T47D (cell line): ENCODE results near the gene UNC5C.
A peak's percentile ranks its signal among the peaks of the same experiment; 100 is the strongest.

ENCODE experiments used
- DNase-seq, 2 experiments: peaks; one replicate each; pipeline versions ENCODE4 v3.0.0 to v3.0.0-alpha.2; 2011 to 2012; ENCODE audit warnings: low read depth in 1 of 2, low spot score in 1 of 2
- JUND ChIP-seq: IDR thresholded peaks from 2 replicates; pipeline ENCODE4 v1.6.1; 2012; ENCODE audit warnings: low read depth
- in situ Hi-C: cut with HindIII; loops from 2 replicates; pipeline ENCODE4 v1.10.0; 2016; ENCODE audit warnings: low sequenced_read_pairs, low pct_unique_long_range_greater_than_20kb

UNC5C gene

GRCh38 chr4:95267081-95267480 lies 281.7 kb downstream of the UNC5C start:
- no peak for DNase-seq
- in situ Hi-C loops = no loop called here
- no peak for TF ChIP-seq JUND

- no peak for TF ChIP-seq JUND
- in situ Hi-C loops = no loop called here
- no peak for DNase-seq
Observed at GRCh38 chr4:95265814-95266740, 282.7 kb downstream of the UNC5C start.

- in situ Hi-C loops = no loop called here
- DNase-seq = no peak
- no peak for TF ChIP-seq JUND
Observed at GRCh38 chr4:95264843-95265242, 283.9 kb downstream of the UNC5C start.

- DNase-seq = no peak
- in situ Hi-C loops = no loop called here
- no peak for TF ChIP-seq JUND
Observed at GRCh38 chr4:95263960-95264359, 284.8 kb downstream of the UNC5C start.

- TF ChIP-seq JUND = no peak
- DNase-seq = no peak
- in situ Hi-C loops = no loop called here
Observed at GRCh38 chr4:95263391-95263790, 285.4 kb downstream of the UNC5C start.

- no peak for TF ChIP-seq JUND
- DNase-seq = no peak
- in situ Hi-C loops = no loop called here
Observed at GRCh38 chr4:95256108-95256835, 292.5 kb downstream of the UNC5C start.

GRCh38 chr4:95255396-95256107 lies 293.2 kb downstream of the UNC5C start:
- no peak for DNase-seq
- in situ Hi-C loops = no loop called here
- TF ChIP-seq JUND = no peak

- in situ Hi-C loops = no loop called here
- TF ChIP-seq JUND = no peak
- DNase-seq = no peak
Observed at GRCh38 chr4:95251568-95251967, 297.2 kb downstream of the UNC5C start.

- TF ChIP-seq JUND = 0 out of 2 replicates have a peak, but pooled peaks have one; percentile 22
- peak; percentile 1 to 85 for DNase-seq
- in situ Hi-C loops = no loop called here
Observed at GRCh38 chr4:95250544-95251137, 298.1 kb downstream of the UNC5C start.

GRCh38 chr4:95249426-95250021 lies 299.2 kb downstream of the UNC5C start:
- in situ Hi-C loops = no loop called here
- no peak for DNase-seq
- TF ChIP-seq JUND = no peak

- in situ Hi-C loops = no loop called here
- TF ChIP-seq JUND = no peak
- peak in 1 of 2 experiments; percentile 44 for DNase-seq
Observed at GRCh38 chr4:95248720-95249425, 299.9 kb downstream of the UNC5C start.
